GM06990 (cell line): ENCODE measurements around the gene ADGRB2.

Source experiments
- DNase-seq: peaks from one replicate; pipeline ENCODE4 v3.0.0-alpha.2; 2011; ENCODE audit not compliant: insufficient read length; ENCODE audit errors: extremely low read depth
- H3K27me3 ChIP-seq: replicated peaks from 2 replicates; pipeline ENCODE4 v1.6.0; 2011; ENCODE audit warnings: low read length; ENCODE audit not compliant: control insufficient read depth, insufficient read depth
- H3K36me3 ChIP-seq: 2 replicates; pipeline ENCODE4 v1.5.1; 2011; ENCODE audit warnings: low read length; ENCODE audit not compliant: control insufficient read depth, insufficient read depth
- H3K4me3 ChIP-seq: replicated peaks from 2 replicates; pipeline ENCODE4 v1.5.1; 2011; ENCODE audit warnings: low read depth, mild to moderate bottlenecking, control low read depth, low read length
- CTCF ChIP-seq: IDR thresholded peaks from 2 replicates; pipeline ENCODE4 v1.5.1; 2011; ENCODE audit warnings: low read length, control low read depth, mild to moderate bottlenecking, inconsistent platforms; ENCODE audit not compliant: insufficient read depth, poor library complexity, severe bottlenecking

ADGRB2 gene

GRCh38 chr1:31764312-31765040 is at the start of gene ADGRB2:
Gene ADGRB2 (minus strand): TSS chr1:31764340. CDS start chr1:31757221, 7,119 bp downstream.
- Histone ChIP-seq H3K27me3 (peaks cover 3% of the 10 kb centered on the region), H3K36me3 (no peaks in the 10 kb centered on the region), H3K4me3 (peak within 1 kb of the TSS; percentile 39)
- no peak for DNase-seq
- no peak for TF ChIP-seq CTCF

GRCh38 chr1:31812158-31812829 is 48.2 kb upstream of the ADGRB2 start:
- DNase-seq: no peak
- H3K36me3 ChIP-seq: no peaks in the 10 kb centered on the region
- H3K4me3 ChIP-seq: no peak overlapping the region
- no peak for TF ChIP-seq CTCF
- H3K27me3 ChIP-seq: no peaks in the 10 kb centered on the region

- TF ChIP-seq CTCF: no peak
- H3K27me3 ChIP-seq: no peaks in the 10 kb centered on the region
- no peak overlapping the region for H3K4me3 ChIP-seq
- DNase-seq: no peak
- H3K36me3 ChIP-seq: no peaks in the 10 kb centered on the region
Observed at GRCh38 chr1:31811605-31812004, 47.5 kb upstream of the ADGRB2 start.

- no peak for TF ChIP-seq CTCF
- no peak overlapping the region for H3K4me3 ChIP-seq
- no peaks in the 10 kb centered on the region for H3K27me3 ChIP-seq
- no peak for DNase-seq
- H3K36me3 ChIP-seq: no peaks in the 10 kb centered on the region
Observed at GRCh38 chr1:31809698-31810097, 45.6 kb upstream of the ADGRB2 start.

- no peak for TF ChIP-seq CTCF
- H3K36me3 ChIP-seq: no peaks in the 10 kb centered on the region
- no peaks in the 10 kb centered on the region for H3K27me3 ChIP-seq
- no peak for DNase-seq
- no peak overlapping the region for H3K4me3 ChIP-seq
Observed at GRCh38 chr1:31807273-31808048, 43.3 kb upstream of the ADGRB2 start.
